KG1 (cell line): ENCODE measurements around the gene TRMT44.

Source experiments
- DNase-seq: peaks from one replicate; lab custom pipeline; 2025; lab: John Stamatoyannopoulos, UW

The TRMT44 gene

GRCh38 chr4:8514391-8514790, 73.8 kb downstream of the TRMT44 start:
- DNase-seq, result no peak

GRCh38 chr4:8515316-8516060, 74.9 kb downstream of the TRMT44 start:
- DNase-seq, result no peak

GRCh38 chr4:8516061-8516573, 75.5 kb downstream of the TRMT44 start:
- no peak for DNase-seq

GRCh38 chr4:8516996-8517550, 76.5 kb downstream of the TRMT44 start:
- no peak for DNase-seq

GRCh38 chr4:8517946-8518345, 77.4 kb downstream of the TRMT44 start:
- no peak for DNase-seq

- no peak for DNase-seq
Observed at GRCh38 chr4:8522160-8523120, 81.9 kb downstream of the TRMT44 start.

- DNase-seq, result no peak
Observed at GRCh38 chr4:8523175-8523574, 82.6 kb downstream of the TRMT44 start.

GRCh38 chr4:8523766-8524165, 83.2 kb downstream of the TRMT44 start:
- no peak for DNase-seq

- no peak for DNase-seq
Observed at GRCh38 chr4:8524595-8525382, 84.2 kb downstream of the TRMT44 start.

GRCh38 chr4:8525383-8526120, 85.0 kb downstream of the TRMT44 start:
- no peak for DNase-seq
